SK-N-SH treated with all-trans-retinoic acid at 6 μM for 48 hours (cell line): ENCODE measurements around the gene DLG2.

Experiments used
- ARNTL ChIP-seq: fragments of 450-650 bp; formaldehyde crosslinking; IDR thresholded peaks from 2 replicates; pipeline ENCODE4 v1.5.0; 2020; ENCODE audit warnings: low read depth, mild to moderate bottlenecking, moderate library complexity, borderline replicate concordance
- CREB5 ChIP-seq: fragments of 250-450 bp; sonication (Bioruptor Pico); IDR thresholded peaks from 2 replicates; pipeline ENCODE4 v1.5.1; 2020; ENCODE audit warnings: low read depth, mild to moderate bottlenecking, moderate library complexity
- CSDC2 ChIP-seq: fragments of 250-450 bp; sonication (Bioruptor Pico); IDR thresholded peaks from 2 replicates; pipeline ENCODE4 v1.5.0; 2020; ENCODE audit warnings: mild to moderate bottlenecking, moderate library complexity
- ESRRG ChIP-seq: fragments of 250-450 bp; sonication (Bioruptor Pico); IDR thresholded peaks from 2 replicates; pipeline ENCODE4 v1.6.1; 2021; ENCODE audit warnings: mild to moderate bottlenecking
- GLIS3 ChIP-seq: fragments of 250-450 bp; sonication (Bioruptor Pico); IDR thresholded peaks from 2 replicates; pipeline ENCODE4 v1.5.0; 2020; ENCODE audit warnings: mild to moderate bottlenecking, moderate library complexity
- OSR1 ChIP-seq: fragments of 250-450 bp; sonication (Bioruptor Pico); IDR thresholded peaks from 2 replicates; pipeline ENCODE4 v1.8.0; 2022; ENCODE audit warnings: moderate library complexity, mild to moderate bottlenecking, inconsistent platforms
- PPARA ChIP-seq: fragments of 250-450 bp; sonication (Bioruptor Pico); IDR thresholded peaks from 2 replicates; pipeline ENCODE4 v1.5.0; 2020; ENCODE audit warnings: mild to moderate bottlenecking, borderline replicate concordance
- RARB ChIP-seq: fragments of 250-450 bp; sonication (Bioruptor Pico); IDR thresholded peaks from 2 replicates; pipeline ENCODE4 v1.8.0; 2021; ENCODE audit warnings: mild to moderate bottlenecking, moderate library complexity
- TCF4 ChIP-seq: fragments of 250-450 bp; sonication (Bioruptor Pico); IDR thresholded peaks from 2 replicates; pipeline ENCODE4 v1.8.0; 2021; ENCODE audit warnings: mild to moderate bottlenecking, moderate library complexity, borderline replicate concordance
- ZC3H10 ChIP-seq: fragments of 250-450 bp; sonication (Bioruptor Pico); IDR thresholded peaks from 2 replicates; pipeline ENCODE4 v1.5.1; 2021; ENCODE audit warnings: mild to moderate bottlenecking, moderate library complexity
- ZFP3 ChIP-seq: fragments of 250-450 bp; sonication (Bioruptor Pico); IDR thresholded peaks from 2 replicates; pipeline ENCODE4 v1.5.0; 2020; ENCODE audit warnings: mild to moderate bottlenecking, moderate library complexity
- ZNF565 ChIP-seq: fragments of 450-650 bp; formaldehyde crosslinking; conservative IDR thresholded peaks from 2 replicates; pipeline ENCODE4 v1.5.0; 2020; ENCODE audit warnings: low read depth, mild to moderate bottlenecking, moderate library complexity
- ZNF70 ChIP-seq: fragments of 450-650 bp; formaldehyde crosslinking; IDR thresholded peaks from 2 replicates; pipeline ENCODE4 v1.5.0; 2020; ENCODE audit warnings: mild to moderate bottlenecking, moderate library complexity
- ZNF8 ChIP-seq: fragments of 450-650 bp; formaldehyde crosslinking; IDR thresholded peaks from 2 replicates; pipeline ENCODE4 v1.5.0; 2020; ENCODE audit warnings: mild to moderate bottlenecking, moderate library complexity

- TF ChIP-seq OSR1 (CRISPR knock-in tag) (no peak), ESRRG (CRISPR knock-in tag) (no peak), ZFP3 (CRISPR knock-in tag) (no peak), PPARA (CRISPR knock-in tag) (no peak), ARNTL (no peak), CSDC2 (no peak), RARB (CRISPR knock-in tag) (no peak), CREB5 (no peak), ZC3H10 (CRISPR knock-in tag) (no peak), GLIS3 (CRISPR knock-in tag) (no peak), ZNF8 (CRISPR knock-in tag) (no peak), ZNF70 (no peak), TCF4 (no peak), ZNF565 (CRISPR knock-in tag) (no peak)
Measured at GRCh38 chr11:84628871-84629620, 998.1 kb downstream of the DLG2 start.
